CD4-positive, CD25-positive, alpha-beta regulatory T cell (primary cell): ENCODE measurements around the gene IFITM5. TPM values are rescaled to one million over a fixed set of nuclear protein-coding genes. Genes with fewer than 3 reads are reported as not detected.

Experiments
- ATAC-seq, 2 donors: fragments of 150-1000 bp; cut with Tn5 transposase; one replicate each; pipeline ENCODE4 v1.10.0; 2021; ENCODE audit warnings: low read depth in 2 of 2, moderate number of reproducible peaks in 2 of 2, moderate library complexity in 1 of 2
- DNase-seq, 3 donors: peaks; one replicate each; pipeline versions ENCODE4 v3.0.0 to v3.0.0-alpha.2; 2012 to 2022; ENCODE audit warnings: mixed read lengths in 1 of 3
- H3K27ac ChIP-seq: one replicate; pipeline ENCODE4 v1.7.0; 2013; ENCODE audit warnings: mild to moderate bottlenecking, low read length; ENCODE audit not compliant: insufficient read depth, poor library complexity, severe bottlenecking
- H3K27me3 ChIP-seq: one replicate; pipeline ENCODE4 v1.7.0; 2013; ENCODE audit warnings: low read length; ENCODE audit not compliant: control insufficient read depth, insufficient read depth
- H3K36me3 ChIP-seq: one replicate; pipeline ENCODE4 v1.7.0; 2013; ENCODE audit warnings: mild to moderate bottlenecking, low read length, moderate library complexity; ENCODE audit not compliant: control insufficient read depth, insufficient read depth
- H3K4me1 ChIP-seq: 2 replicates; pipeline ENCODE4 v1.7.0; 2013; ENCODE audit warnings: mild to moderate bottlenecking, low read length; ENCODE audit not compliant: insufficient read depth, control insufficient read depth, poor library complexity, severe bottlenecking
- H3K4me3 ChIP-seq: one replicate; pipeline ENCODE4 v1.7.0; 2013; ENCODE audit warnings: low read depth, mild to moderate bottlenecking, low read length, moderate library complexity
- H3K9me3 ChIP-seq, 2 experiments: 1 replicate in 1 of 2; 2 replicates in 1 of 2; pipeline ENCODE4 v1.7.0; 2013; ENCODE audit warnings: low read length in 2 of 2, mild to moderate bottlenecking in 1 of 2, moderate library complexity in 1 of 2; ENCODE audit not compliant: control insufficient read depth in 2 of 2
- H3K27ac Mint-ChIP-seq, 3 donors: one replicate each; pipeline ENCODE4 v1.8.0; 2020 to 2022; ENCODE audit warnings: mild to moderate bottlenecking in 3 of 3, mixed read lengths in 3 of 3, moderate library complexity in 2 of 3
- H3K27me3 Mint-ChIP-seq: one replicate; pipeline ENCODE4 v1.8.0; 2022; ENCODE audit warnings: mild to moderate bottlenecking, mixed read lengths
- H3K36me3 Mint-ChIP-seq: one replicate; pipeline ENCODE4 v1.8.0; 2020; ENCODE audit warnings: mixed read lengths
- H3K4me1 Mint-ChIP-seq, 4 donors: one replicate each; pipeline ENCODE4 v1.8.0; 2020 to 2022; ENCODE audit warnings: mixed read lengths in 4 of 4, mild to moderate bottlenecking in 1 of 4
- H3K4me3 Mint-ChIP-seq, 4 donors: one replicate each; pipeline ENCODE4 v1.8.0; 2020 to 2022; ENCODE audit warnings: mild to moderate bottlenecking in 4 of 4, mixed read lengths in 4 of 4, moderate library complexity in 3 of 4
- H3K9me3 Mint-ChIP-seq, 7 donors: one replicate each; pipeline ENCODE4 v1.8.0; 2020 to 2022; ENCODE audit warnings: mixed read lengths in 7 of 7, mild to moderate bottlenecking in 3 of 7, moderate library complexity in 2 of 7
- polyA plus RNA-seq, 4 donors: library from polyadenylated mRNA; unstranded; fragments of 300-500 nt; fragmentation: Illumina TruSeq; gene quantifications; one replicate each; pipeline ENCODE4 v1.2.3, GENCODE V29; 2021
- total RNA-seq: library from RNA; stranded (reverse); gene quantifications from one replicate; pipeline ENCODE4 v1.2.3, GENCODE V29; 2022

IFITM5 gene
- total and polyA plus RNA-seq, 5 donors from 2014 or later, result not detected

DNA sequence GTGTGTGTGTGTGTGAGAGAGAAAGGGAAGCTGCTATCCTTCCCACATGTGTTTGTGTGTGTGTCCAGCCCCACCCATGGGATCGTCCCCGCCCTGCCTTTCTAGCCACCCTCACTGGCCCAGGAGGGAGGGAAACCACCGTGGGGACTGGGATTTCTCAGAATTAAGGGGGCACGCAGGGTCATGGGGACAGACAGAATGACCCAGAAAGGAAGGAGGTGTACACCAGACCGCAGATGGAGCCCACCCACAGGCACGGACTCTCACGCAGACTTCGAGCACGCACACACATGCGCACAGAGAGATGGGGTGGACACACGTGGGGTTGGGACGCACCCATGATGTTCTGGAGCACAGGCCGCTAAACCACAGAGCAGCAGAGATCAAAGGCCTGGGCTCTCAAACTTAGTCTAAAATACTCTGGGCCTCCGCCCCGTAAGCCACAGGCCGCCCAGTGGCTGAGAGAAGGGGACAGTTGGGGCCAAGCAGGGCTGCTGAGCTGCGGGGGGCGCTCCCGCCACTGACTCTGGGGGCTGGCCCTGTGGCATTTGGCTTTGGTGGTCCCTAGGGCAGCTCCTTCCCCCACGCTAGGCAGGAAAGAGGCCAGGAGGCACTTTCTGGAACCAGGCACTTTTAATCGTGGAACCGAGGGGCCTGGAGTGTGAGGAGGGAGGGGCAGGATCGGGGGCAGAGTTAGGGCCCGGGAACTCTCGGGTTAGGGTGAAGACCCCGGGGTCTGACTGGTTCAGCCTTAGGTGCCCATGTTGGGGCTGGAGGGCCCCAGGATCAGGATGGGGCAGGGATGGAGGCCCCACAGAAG, 1.5 kb downstream of the IFITM5 start:
- Mint-ChIP-seq H3K36me3 (no peaks in the 10 kb centered on the region), H3K9me3 (no peaks in the 10 kb centered on the region), H3K27ac (peak overlapping the region in 2 of 3 donors; percentile 61 to 76), H3K27me3 (peaks cover 14% of the 10 kb centered on the region), H3K4me1 (peaks cover 5 to 16% (median 10%) of the 10 kb centered on the region in 4 donors), H3K4me3 (peak overlapping the region in 3 of 4 donors; percentile 4 to 69 (median 25))
- peak; percentile 29 to 47 for ATAC-seq
- no peaks in the 10 kb centered on the region for H3K36me3 ChIP-seq
- H3K9me3 ChIP-seq, result no peaks in the 10 kb centered on the region
- peaks cover 18% of the 10 kb centered on the region for H3K4me1 ChIP-seq
- DNase-seq, result peak in 2 of 3 donors; percentile 1 to 61
- H3K27me3 ChIP-seq, result no peaks in the 10 kb centered on the region
- no peak overlapping the region for H3K27ac ChIP-seq
- no peak overlapping the region for H3K4me3 ChIP-seq

DNA sequence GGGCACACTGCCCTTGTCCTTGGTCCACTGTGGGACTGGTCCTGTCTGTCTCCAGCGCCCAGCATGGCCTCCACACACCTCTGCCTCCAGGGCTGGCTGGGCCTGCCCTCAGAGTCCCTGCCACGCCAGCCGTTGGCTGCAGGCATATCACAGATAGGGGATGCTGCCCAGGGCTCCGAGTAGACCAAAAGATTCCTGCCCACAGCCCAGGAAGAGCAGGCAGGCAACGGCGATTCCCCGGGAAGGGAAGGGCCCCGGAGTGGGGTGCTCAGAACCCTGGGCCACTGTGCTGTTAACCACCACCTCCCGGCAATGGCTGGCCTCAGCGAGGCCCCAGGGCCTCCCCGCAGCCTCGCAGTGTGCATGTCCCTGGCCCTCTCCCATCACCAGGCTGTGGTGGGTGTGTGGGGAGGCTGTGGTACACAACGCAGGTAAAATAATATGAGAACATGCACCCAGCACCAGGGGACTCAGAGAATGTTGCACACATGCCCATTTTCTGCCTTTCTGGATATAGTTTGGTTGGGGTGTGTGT, 2.2 kb downstream of the IFITM5 start:
- Mint-ChIP-seq H3K4me1 (peaks cover 0 to 16% (median 7%) of the 10 kb centered on the region in 4 donors), H3K4me3 (peak overlapping the region in 1 of 4 donors; percentile 4), H3K27me3 (peaks cover 11% of the 10 kb centered on the region), H3K9me3 (no peaks in the 10 kb centered on the region), H3K36me3 (no peaks in the 10 kb centered on the region), H3K27ac (peak overlapping the region in 1 of 3 donors; percentile 76)
- no peak for ATAC-seq
- H3K27ac ChIP-seq, result no peak overlapping the region
- no peaks in the 10 kb centered on the region for H3K36me3 ChIP-seq
- H3K9me3 ChIP-seq, result no peaks in the 10 kb centered on the region
- no peak overlapping the region for H3K4me3 ChIP-seq
- no peak for DNase-seq
- H3K27me3 ChIP-seq, result no peaks in the 10 kb centered on the region
- peaks cover 18% of the 10 kb centered on the region for H3K4me1 ChIP-seq

GRCh38 chr11:296171-297050, 2.9 kb downstream of the IFITM5 start:
- peaks cover 10% of the 10 kb centered on the region for H3K27me3 Mint-ChIP-seq
- no peak for DNase-seq
- H3K4me1 Mint-ChIP-seq, result peaks cover 0 to 16% (median 7%) of the 10 kb centered on the region in 4 donors
- Histone ChIP-seq H3K27ac (no peak overlapping the region), H3K9me3 (no peaks in the 10 kb centered on the region), H3K4me1 (peaks cover 18% of the 10 kb centered on the region), H3K27me3 (no peaks in the 10 kb centered on the region), H3K36me3 (no peaks in the 10 kb centered on the region), H3K4me3 (no peak overlapping the region)
- no peaks in the 10 kb centered on the region for H3K9me3 Mint-ChIP-seq
- ATAC-seq, result no peak
- no peak overlapping the region for H3K4me3 Mint-ChIP-seq
- no peaks in the 10 kb centered on the region for H3K36me3 Mint-ChIP-seq
- no peak overlapping the region for H3K27ac Mint-ChIP-seq

DNA sequence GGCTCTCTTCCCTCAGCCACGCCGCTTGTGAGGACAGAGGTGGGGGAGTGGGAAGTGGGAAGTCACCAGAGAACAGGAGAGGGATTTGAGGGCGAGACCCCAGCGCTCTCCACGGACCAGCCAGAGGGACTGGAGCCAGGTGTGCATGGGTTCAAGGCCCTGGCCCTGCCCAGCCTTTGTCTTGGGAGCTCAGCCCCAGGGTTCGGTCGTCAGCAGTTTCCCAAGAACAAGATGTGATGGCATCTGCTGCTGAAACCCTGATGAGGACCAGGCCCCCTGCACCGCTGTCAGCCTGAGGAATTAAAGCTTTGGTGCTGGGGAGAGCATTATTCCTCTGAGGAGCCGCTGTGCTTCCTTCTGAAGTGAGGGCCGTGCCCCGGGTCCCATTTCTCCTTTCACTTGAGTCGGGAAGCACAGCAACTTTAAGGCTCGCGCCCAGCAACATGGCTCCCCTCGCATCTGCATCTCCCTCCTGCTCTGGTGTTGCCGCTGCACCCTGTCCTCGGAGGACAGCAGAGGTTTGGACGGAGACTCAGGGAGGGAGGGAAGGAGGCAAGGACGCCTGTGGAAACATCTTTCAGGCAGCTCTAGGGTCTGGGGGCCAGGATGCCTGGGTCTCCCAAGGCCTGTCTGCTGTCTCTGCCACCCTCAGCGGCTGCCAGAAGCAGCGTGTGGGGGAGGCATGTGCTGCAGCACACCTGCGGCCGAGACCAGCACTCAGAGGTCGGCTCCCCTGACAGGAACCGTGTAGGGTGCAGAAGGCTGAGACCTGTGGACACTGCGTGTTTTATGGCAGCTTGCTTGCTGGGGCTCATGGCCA, 3.8 kb downstream of the IFITM5 start:
- H3K4me3 Mint-ChIP-seq, result peak overlapping the region in 1 of 4 donors; percentile 23

DNA sequence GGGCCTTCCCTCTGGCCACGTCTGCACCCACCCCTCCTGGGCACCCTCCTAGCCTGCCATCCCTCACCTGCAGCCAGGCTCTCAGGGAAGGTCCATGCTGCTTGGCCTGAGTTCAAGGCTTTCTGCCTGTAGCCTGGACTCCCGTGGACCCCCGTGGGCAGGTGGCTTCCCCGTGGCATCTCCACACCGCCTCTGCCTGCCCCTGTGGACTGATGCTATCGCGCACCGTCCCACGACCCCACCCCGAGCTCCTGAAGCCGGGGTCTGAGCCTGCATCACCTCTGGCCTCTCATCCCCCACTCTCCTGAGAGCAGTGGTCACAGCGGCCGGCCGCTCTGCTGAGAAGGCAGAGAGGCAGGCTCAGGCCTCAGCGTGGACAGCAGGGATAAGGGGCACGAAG, 4.5 kb downstream of the IFITM5 start:
- H3K9me3 ChIP-seq, result no peaks in the 10 kb centered on the region
- H3K36me3 ChIP-seq, result no peaks in the 10 kb centered on the region
- peaks cover 0 to 26% (median 5%) of the 10 kb centered on the region in 4 donors for H3K4me1 Mint-ChIP-seq
- H3K27me3 ChIP-seq, result no peaks in the 10 kb centered on the region
- no peak overlapping the region for H3K4me3 ChIP-seq
- H3K27me3 Mint-ChIP-seq, result no peaks in the 10 kb centered on the region
- DNase-seq (no peak), ATAC-seq (no peak)
- H3K36me3 Mint-ChIP-seq, result no peaks in the 10 kb centered on the region
- peaks cover 18% of the 10 kb centered on the region for H3K4me1 ChIP-seq
- no peak overlapping the region for H3K4me3 Mint-ChIP-seq
- H3K27ac ChIP-seq, result no peak overlapping the region
- H3K9me3 Mint-ChIP-seq, result no peaks in the 10 kb centered on the region
- no peak overlapping the region for H3K27ac Mint-ChIP-seq

More for the DNA sequence above, 3.8 kb downstream of the IFITM5 start:
- no peak overlapping the region for H3K27ac ChIP-seq
- no peak overlapping the region for H3K4me3 ChIP-seq
- peaks cover 18% of the 10 kb centered on the region for H3K4me1 ChIP-seq
- no peaks in the 10 kb centered on the region for H3K27me3 ChIP-seq
- DNase-seq (no peak), ATAC-seq (no peak)
- H3K9me3 ChIP-seq, result no peaks in the 10 kb centered on the region
- H3K9me3 Mint-ChIP-seq, result no peaks in the 10 kb centered on the region
- H3K4me1 Mint-ChIP-seq, result peaks cover 0 to 23% (median 6%) of the 10 kb centered on the region in 4 donors
- no peaks in the 10 kb centered on the region for H3K36me3 Mint-ChIP-seq
- no peaks in the 10 kb centered on the region for H3K36me3 ChIP-seq
- H3K27me3 Mint-ChIP-seq, result peaks cover 2% of the 10 kb centered on the region
- H3K27ac Mint-ChIP-seq, result peak overlapping the region in 1 of 3 donors; percentile 23

- Mint-ChIP-seq H3K4me1 (peaks cover 0 to 28% (median 5%) of the 10 kb centered on the region in 4 donors), H3K4me3 (no peak overlapping the region), H3K27me3 (no peaks in the 10 kb centered on the region), H3K9me3 (no peaks in the 10 kb centered on the region), H3K27ac (peak overlapping the region in 1 of 3 donors; percentile 66), H3K36me3 (no peaks in the 10 kb centered on the region)
- H3K9me3 ChIP-seq, result no peaks in the 10 kb centered on the region
- DNase-seq, result no peak
- no peaks in the 10 kb centered on the region for H3K36me3 ChIP-seq
- ATAC-seq, result no peak
- H3K4me3 ChIP-seq, result no peak overlapping the region
- H3K27me3 ChIP-seq, result no peaks in the 10 kb centered on the region
- H3K4me1 ChIP-seq, result peaks cover 23% of the 10 kb centered on the region
- H3K27ac ChIP-seq, result no peak overlapping the region
Observed at GRCh38 chr11:293852-294661, 5.3 kb downstream of the IFITM5 start.
